BJ (cell line): ENCODE data around the gene MIX23. TPM values are rescaled to one million over a fixed set of nuclear protein-coding genes. Genes with fewer than 3 reads are reported as not detected.

Source experiments
- CTCF ChIA-PET: fragments of 350-600 bp; formaldehyde crosslinking; extraction: SDS; loops from one replicate; lab custom pipeline; 2021; ENCODE audit warnings: antibody characterized with exemption, inconsistent platforms; lab: Yijun Ruan, JAX
- POLR2A ChIA-PET: fragments of 300-600 bp; sonication (Branson Sonifier 250); formaldehyde crosslinking; extraction: SDS; loops from one replicate; lab custom pipeline; 2021; ENCODE audit warnings: antibody characterized with exemption; lab: Charles Lee
- DNase-seq: peaks from one replicate; pipeline ENCODE4 v3.0.0-alpha.2; 2011; ENCODE audit warnings: low read depth
- H3K27me3 ChIP-seq: 2 replicates; pipeline ENCODE4 v1.6.0; 2011; ENCODE audit warnings: low read length; ENCODE audit not compliant: control insufficient read depth, insufficient read depth
- H3K36me3 ChIP-seq: 2 replicates; pipeline ENCODE4 v1.5.1; 2011; ENCODE audit warnings: low read length; ENCODE audit not compliant: control insufficient read depth, insufficient read depth
- H3K4me3 ChIP-seq: 2 replicates; pipeline ENCODE4 v1.5.1; 2011; ENCODE audit warnings: low read depth, mild to moderate bottlenecking, control low read depth, low read length
- polyA plus RNA-seq: library from polyadenylated mRNA; depleted of rRNA; stranded (reverse); fragments of >200 nt; gene quantifications from 2 replicates; pipeline ENCODE4 v1.2.3, GENCODE V29; 2011; rRNA removed
- small RNA-seq: library from RNA; depleted of rRNA; stranded (forward); fragments of <200 nt; gene quantifications from one replicate; pipeline ENCODE3, GENCODE V24; 2012; ENCODE audit warnings: low replicate concordance, low read depth; ENCODE audit not compliant: insufficient read length
- TF ChIP-seq, protein P1 (sequence below): IDR thresholded peaks from 2 replicates; pipeline ENCODE4 v1.5.1; 2011; ENCODE audit warnings: low read depth, mild to moderate bottlenecking, control low read depth, inconsistent platforms, low read length, moderate library complexity; ENCODE audit not compliant: insufficient read depth

MIX23 gene
- polyA plus RNA-seq, 1 experiment, result 3.7 TPM

- no peaks in the 10 kb centered on the region for H3K36me3 ChIP-seq
- POLR2A ChIA-PET, result no interaction called here
- H3K27me3 ChIP-seq, result peaks cover 2% of the 10 kb centered on the region
- no peak overlapping the region for H3K4me3 ChIP-seq
- DNase-seq, result no peak
- CTCF ChIA-PET, result interaction anchor here (1.1 kb wide), 1 partner anchor 9 kb away, joined by 4 read pairs; no protein-coding TSS in a partner anchor
- TF ChIP-seq, protein P1, sequence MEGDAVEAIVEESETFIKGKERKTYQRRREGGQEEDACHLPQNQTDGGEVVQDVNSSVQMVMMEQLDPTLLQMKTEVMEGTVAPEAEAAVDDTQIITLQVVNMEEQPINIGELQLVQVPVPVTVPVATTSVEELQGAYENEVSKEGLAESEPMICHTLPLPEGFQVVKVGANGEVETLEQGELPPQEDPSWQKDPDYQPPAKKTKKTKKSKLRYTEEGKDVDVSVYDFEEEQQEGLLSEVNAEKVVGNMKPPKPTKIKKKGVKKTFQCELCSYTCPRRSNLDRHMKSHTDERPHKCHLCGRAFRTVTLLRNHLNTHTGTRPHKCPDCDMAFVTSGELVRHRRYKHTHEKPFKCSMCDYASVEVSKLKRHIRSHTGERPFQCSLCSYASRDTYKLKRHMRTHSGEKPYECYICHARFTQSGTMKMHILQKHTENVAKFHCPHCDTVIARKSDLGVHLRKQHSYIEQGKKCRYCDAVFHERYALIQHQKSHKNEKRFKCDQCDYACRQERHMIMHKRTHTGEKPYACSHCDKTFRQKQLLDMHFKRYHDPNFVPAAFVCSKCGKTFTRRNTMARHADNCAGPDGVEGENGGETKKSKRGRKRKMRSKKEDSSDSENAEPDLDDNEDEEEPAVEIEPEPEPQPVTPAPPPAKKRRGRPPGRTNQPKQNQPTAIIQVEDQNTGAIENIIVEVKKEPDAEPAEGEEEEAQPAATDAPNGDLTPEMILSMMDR, result no peak
These were observed 69.8 kb downstream of the MIX23 start for GRCh38 chr3:122313281-122313680.

DNA sequence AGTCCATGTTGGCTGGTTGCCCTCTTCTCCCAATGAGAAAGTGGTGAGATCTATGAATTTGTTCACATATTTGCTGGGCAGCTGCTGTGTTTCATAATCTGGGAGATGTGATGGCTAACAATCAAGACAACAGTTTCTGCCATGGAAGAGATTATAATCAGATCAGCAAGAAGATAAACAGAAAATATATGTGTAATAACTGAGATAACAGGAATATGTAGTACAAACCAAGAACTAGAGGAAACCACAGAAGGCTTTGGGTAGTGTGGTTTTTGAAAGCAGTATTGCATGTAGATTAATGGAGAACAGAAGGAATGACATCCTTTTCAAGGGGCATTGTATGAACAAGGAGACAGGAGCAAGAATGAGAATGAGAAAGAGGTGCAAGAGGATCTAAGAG, 70.2 kb downstream of the MIX23 start:
- DNase-seq, result no peak
- no peak overlapping the region for H3K4me3 ChIP-seq
- TF ChIP-seq, protein P1, result no peak
- CTCF ChIA-PET, result interaction anchor here (1.1 kb wide), 1 partner anchor 10 kb away, joined by 4 read pairs; no protein-coding TSS in a partner anchor
- POLR2A ChIA-PET, result no interaction called here
- H3K36me3 ChIP-seq, result no peaks in the 10 kb centered on the region
- H3K27me3 ChIP-seq, result peaks cover 2% of the 10 kb centered on the region

- H3K36me3 ChIP-seq, result no peaks in the 10 kb centered on the region
- POLR2A ChIA-PET, result no interaction called here
- CTCF ChIA-PET, result interaction anchor here (1.6 kb wide), 1 partner anchor 12 kb away, joined by 4 read pairs; no protein-coding TSS in a partner anchor
- DNase-seq, result no peak
- no peak overlapping the region for H3K4me3 ChIP-seq
- TF ChIP-seq, protein P1, result no peak
- peaks cover 2% of the 10 kb centered on the region; the same call in 1 of the 2 replicates for H3K27me3 ChIP-seq
These were observed 72.7 kb downstream of the MIX23 start for GRCh38 chr3:122310361-122310760.

Small RNAs within 50 kb of the gene (small RNA-seq; reads per million reads assigned to genes)
- gene AC083798.1, result not detected

Other genes with a start within 250 kb of the MIX23 start
- gene CASR, start 199.6 kb downstream of the MIX23 start, polyA plus RNA-seq, result not detected in 2 replicates
- gene CSTA, start 58.0 kb downstream of the MIX23 start, polyA plus RNA-seq, result 0.49 and 0.70 TPM in 2 replicates
- 23.9 and 50.8 TPM in 2 replicates for gene FAM162A, start 951 bp upstream of the MIX23 start, polyA plus RNA-seq
- gene WDR5B, start 32.8 kb upstream of the MIX23 start, polyA plus RNA-seq, result 2.8 and 5.0 TPM in 2 replicates
- 27.8 and 41.7 TPM in 2 replicates for gene KPNA1, start 131.7 kb upstream of the MIX23 start, polyA plus RNA-seq
- 18.2 and 26.9 TPM in 2 replicates for gene PARP9, start 181.1 kb upstream of the MIX23 start, polyA plus RNA-seq
- 3.5 and 6.1 TPM in 2 replicates for gene DTX3L, start 181.1 kb upstream of the MIX23 start, polyA plus RNA-seq
- 0.05 and 0.09 TPM in 2 replicates for gene PARP15, start 194.4 kb upstream of the MIX23 start, polyA plus RNA-seq